Neural cell (in vitro differentiated cells): ENCODE measurements around the gene PCDH9.

Experiments used
- EZH2 ChIP-seq: fragments of 200-600, 300-800 bp; shearing (Covaris generic), sonication (generic); IDR thresholded peaks from 2 replicates; pipeline ENCODE4 v1.6.1; 2014; ENCODE audit warnings: antibody characterized with exemption, low read length, borderline replicate concordance, mild to moderate bottlenecking; ENCODE audit not compliant: insufficient read depth, poor library complexity, severe bottlenecking
- RAD21 ChIP-seq: fragments of 450-650 bp; conservative IDR thresholded peaks from 2 replicates; pipeline ENCODE4 v1.6.1; 2014; ENCODE audit warnings: antibody characterized with exemption, mild to moderate bottlenecking, moderate library complexity
- TF ChIP-seq, protein P1 (sequence below): fragments of 450-650 bp; IDR thresholded peaks from 2 replicates; pipeline ENCODE4 v1.5.1; 2014; ENCODE audit warnings: antibody characterized with exemption, mild to moderate bottlenecking, moderate library complexity; ENCODE audit not compliant: poor library complexity, severe bottlenecking

DNA sequence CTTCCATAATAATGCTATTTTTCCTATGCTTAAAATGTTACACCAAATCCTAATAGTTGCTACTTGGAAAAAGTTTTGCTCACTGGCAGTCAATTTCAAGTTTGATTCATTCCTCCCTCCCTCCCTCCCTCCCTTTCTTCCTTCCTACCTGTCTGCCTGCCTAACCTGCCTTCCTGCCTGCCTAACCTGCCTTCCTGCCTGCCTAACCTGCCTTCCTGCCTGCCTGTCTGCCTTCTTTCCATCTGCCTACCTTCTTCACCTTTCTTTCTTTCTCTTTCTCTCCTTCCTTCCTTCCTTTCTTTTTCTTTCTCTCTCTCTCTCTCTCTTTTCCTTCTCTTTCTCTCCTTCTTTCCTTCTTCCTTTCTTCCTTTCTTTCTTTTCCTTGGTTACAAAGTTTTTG lies 418.7 kb downstream of the PCDH9 start:
- TF ChIP-seq, protein P1, sequence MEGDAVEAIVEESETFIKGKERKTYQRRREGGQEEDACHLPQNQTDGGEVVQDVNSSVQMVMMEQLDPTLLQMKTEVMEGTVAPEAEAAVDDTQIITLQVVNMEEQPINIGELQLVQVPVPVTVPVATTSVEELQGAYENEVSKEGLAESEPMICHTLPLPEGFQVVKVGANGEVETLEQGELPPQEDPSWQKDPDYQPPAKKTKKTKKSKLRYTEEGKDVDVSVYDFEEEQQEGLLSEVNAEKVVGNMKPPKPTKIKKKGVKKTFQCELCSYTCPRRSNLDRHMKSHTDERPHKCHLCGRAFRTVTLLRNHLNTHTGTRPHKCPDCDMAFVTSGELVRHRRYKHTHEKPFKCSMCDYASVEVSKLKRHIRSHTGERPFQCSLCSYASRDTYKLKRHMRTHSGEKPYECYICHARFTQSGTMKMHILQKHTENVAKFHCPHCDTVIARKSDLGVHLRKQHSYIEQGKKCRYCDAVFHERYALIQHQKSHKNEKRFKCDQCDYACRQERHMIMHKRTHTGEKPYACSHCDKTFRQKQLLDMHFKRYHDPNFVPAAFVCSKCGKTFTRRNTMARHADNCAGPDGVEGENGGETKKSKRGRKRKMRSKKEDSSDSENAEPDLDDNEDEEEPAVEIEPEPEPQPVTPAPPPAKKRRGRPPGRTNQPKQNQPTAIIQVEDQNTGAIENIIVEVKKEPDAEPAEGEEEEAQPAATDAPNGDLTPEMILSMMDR = no peak
- no peak for TF ChIP-seq RAD21
- TF ChIP-seq EZH2 = no peak
